Testis (tissue), 2 donors: ENCODE results near the gene MYO1D.

Experiments used
- POLR2A ChIP-seq: fragments of 450-650 bp; IDR thresholded peaks from one replicate; pipeline ENCODE4 v1.6.1; 2017; ENCODE audit warnings: antibody characterized with exemption, mild to moderate bottlenecking, moderate library complexity
- TF ChIP-seq, protein P1 (sequence below), 3 experiments: fragments of 450-650 bp in 2 of 3; fragments of 200-600 bp in 1 of 3; sonication (generic) in 1 of 3; IDR thresholded peaks; one replicate each; pipeline ENCODE4 v1.5.1; 2016 to 2019; ENCODE audit warnings: antibody characterized with exemption in 3 of 3, mild to moderate bottlenecking in 2 of 3, moderate library complexity in 1 of 3

DNA sequence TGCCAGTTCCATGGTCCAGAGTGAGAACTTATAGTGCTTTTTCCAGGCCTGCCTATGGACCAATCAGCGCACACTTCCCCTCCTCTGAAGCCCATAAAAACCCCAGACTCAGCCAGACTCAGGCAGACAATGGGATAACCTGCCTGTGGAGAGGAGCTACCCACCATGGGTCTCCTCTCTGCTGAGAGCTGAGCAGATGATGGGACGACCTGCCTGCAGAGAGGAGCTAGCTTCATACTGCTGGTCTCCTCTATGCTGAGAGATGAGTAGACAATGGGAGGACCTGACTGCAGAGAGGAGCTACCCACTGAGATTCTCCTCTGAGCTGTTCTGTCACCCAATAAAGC, 144.7 kb downstream of the MYO1D start:
- TF ChIP-seq, protein P1, sequence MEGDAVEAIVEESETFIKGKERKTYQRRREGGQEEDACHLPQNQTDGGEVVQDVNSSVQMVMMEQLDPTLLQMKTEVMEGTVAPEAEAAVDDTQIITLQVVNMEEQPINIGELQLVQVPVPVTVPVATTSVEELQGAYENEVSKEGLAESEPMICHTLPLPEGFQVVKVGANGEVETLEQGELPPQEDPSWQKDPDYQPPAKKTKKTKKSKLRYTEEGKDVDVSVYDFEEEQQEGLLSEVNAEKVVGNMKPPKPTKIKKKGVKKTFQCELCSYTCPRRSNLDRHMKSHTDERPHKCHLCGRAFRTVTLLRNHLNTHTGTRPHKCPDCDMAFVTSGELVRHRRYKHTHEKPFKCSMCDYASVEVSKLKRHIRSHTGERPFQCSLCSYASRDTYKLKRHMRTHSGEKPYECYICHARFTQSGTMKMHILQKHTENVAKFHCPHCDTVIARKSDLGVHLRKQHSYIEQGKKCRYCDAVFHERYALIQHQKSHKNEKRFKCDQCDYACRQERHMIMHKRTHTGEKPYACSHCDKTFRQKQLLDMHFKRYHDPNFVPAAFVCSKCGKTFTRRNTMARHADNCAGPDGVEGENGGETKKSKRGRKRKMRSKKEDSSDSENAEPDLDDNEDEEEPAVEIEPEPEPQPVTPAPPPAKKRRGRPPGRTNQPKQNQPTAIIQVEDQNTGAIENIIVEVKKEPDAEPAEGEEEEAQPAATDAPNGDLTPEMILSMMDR (IDR thresholded peaks at IDR 0.05), result no peak
- no peak for TF ChIP-seq POLR2A
